ENCODE results near the gene RAPGEF5.

RAPGEF5 gene

DNA sequence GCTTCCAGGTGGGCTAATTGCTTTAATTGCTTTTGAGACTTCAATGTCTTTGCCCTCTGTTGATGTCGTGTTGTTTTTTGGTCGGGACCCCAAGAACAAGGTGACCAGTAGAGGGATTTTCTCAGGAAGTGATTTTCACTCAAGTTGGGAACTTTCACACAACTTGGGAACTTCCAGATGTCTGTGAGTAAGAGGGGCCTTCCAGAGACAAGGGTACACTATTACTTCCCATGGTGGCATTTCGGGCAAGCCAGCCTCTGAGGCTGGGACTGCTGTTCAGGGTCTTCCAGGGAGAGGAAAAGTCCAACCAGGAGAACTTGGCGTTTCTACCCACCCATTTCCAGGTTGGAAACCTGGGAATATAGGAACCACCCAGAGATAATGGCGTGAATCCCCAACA lies 241.3 kb downstream of the RAPGEF5 start:
- TF ChIP-seq EZH2phosphoT487 (IDR thresholded peaks at IDR 0.05; ENCODE audit: low read length) (no peak), EZH2 (optimal IDR thresholded peaks at IDR 0.05; ENCODE audit: low read depth, low read length) (no peak), CTCF (IDR thresholded peaks at IDR 0.05; ENCODE audit: low read length) (no peak)
- Histone ChIP-seq H3K4me3 (ENCODE audit: low read length) (no peak overlapping the region), H3K9ac (ENCODE audit: low read length) (no peak overlapping the region), H3K27me3 (replicated peaks; ENCODE audit: insufficient read depth, low read length) (no peaks in the 10 kb centered on the region), H3K9me3 (replicated peaks; ENCODE audit: insufficient read depth, low read length) (no peaks in the 10 kb centered on the region), H3K9me2 (replicated peaks; ENCODE audit: insufficient read depth, low read length) (no peaks in the 10 kb centered on the region), H3F3A (ENCODE audit: insufficient read depth, low read length) (no peaks in the 10 kb centered on the region), H3K4me1 (ENCODE audit: low read length) (no peaks in the 10 kb centered on the region), H3K27ac (ENCODE audit: low read length) (no peak overlapping the region), H2AFZ (ENCODE audit: low read length) (no peak overlapping the region), H3K36me3 (replicated peaks; ENCODE audit: insufficient read depth, low read length) (no peaks in the 10 kb centered on the region), H4K20me1 (ENCODE audit: insufficient read depth, low read length) (no peaks in the 10 kb centered on the region), H3K4me2 (ENCODE audit: low read depth, low read length) (no peak overlapping the region), H3K79me2 (ENCODE audit: low read length) (no peaks in the 10 kb centered on the region)
- no peak for DNase-seq

DNA sequence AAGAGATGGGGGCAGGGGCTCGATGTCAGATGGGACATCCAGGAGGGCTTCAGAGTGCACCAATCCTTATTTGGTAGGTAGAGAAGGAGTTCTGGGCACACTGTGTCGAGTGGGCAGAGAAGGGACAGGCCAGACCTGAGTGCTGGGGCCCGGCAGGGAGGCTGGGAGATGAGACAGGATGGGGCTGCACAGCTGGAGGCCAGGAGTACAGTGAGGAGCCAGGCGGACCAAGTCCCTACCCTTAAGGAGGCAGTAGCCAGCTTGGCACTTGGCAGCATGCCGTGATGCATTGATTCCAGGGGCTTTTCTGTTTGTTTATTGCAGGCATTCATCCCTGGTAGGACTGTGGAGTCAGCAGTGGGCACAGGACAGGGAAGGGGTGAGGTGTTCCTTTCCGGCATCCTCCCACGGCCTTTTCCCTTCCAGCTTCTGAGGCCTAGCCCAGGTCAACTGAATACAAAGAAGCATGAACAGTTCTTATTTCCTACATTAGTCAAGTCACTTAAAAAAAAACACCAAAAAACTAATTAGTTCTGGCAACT lies 242.4 kb downstream of the RAPGEF5 start:
- Histone ChIP-seq H3K4me3 (ENCODE audit: low read length) (no peak overlapping the region), H2AFZ (ENCODE audit: low read length) (no peak overlapping the region), H3K27me3 (replicated peaks; ENCODE audit: insufficient read depth, low read length) (no peaks in the 10 kb centered on the region), H3K9me2 (replicated peaks; ENCODE audit: insufficient read depth, low read length) (no peaks in the 10 kb centered on the region), H3K9me3 (replicated peaks; ENCODE audit: insufficient read depth, low read length) (no peaks in the 10 kb centered on the region), H4K20me1 (ENCODE audit: insufficient read depth, low read length) (no peaks in the 10 kb centered on the region), H3F3A (ENCODE audit: insufficient read depth, low read length) (no peaks in the 10 kb centered on the region), H3K4me2 (ENCODE audit: low read depth, low read length) (no peak overlapping the region), H3K4me1 (ENCODE audit: low read length) (no peaks in the 10 kb centered on the region), H3K27ac (ENCODE audit: low read length) (no peak overlapping the region), H3K36me3 (replicated peaks; ENCODE audit: insufficient read depth, low read length) (no peaks in the 10 kb centered on the region), H3K79me2 (ENCODE audit: low read length) (no peaks in the 10 kb centered on the region), H3K9ac (ENCODE audit: low read length) (no peak overlapping the region)
- DNase-seq = no peak
- no peak for TF ChIP-seq EZH2phosphoT487 (IDR thresholded peaks at IDR 0.05; ENCODE audit: low read length)
- TF ChIP-seq CTCF (IDR thresholded peaks at IDR 0.05; ENCODE audit: low read length) = no peak
- no peak for TF ChIP-seq EZH2 (optimal IDR thresholded peaks at IDR 0.05; ENCODE audit: low read depth, low read length)

DNA sequence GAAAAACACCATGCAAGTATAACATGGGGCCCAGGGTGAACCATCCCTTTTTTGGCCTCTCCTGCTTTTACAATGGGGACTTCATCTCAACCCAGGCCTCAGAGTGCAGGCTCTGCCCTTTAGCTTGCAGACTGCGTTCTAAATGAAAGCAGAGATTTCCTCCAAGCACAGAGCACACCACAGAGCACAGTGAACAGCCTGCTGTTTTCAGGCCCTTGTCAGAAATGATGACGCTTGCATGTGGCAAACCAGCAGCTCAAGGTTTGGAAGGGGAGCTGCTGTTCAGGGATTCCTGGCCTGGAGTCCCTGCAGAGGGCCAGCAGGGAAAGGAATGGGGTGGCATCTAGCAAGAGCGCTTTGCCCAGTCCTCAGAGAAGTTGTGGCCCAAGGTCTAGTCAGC lies 243.9 kb downstream of the RAPGEF5 start:
- H3K4me1 ChIP-seq (ENCODE audit: low read length) = no peaks in the 10 kb centered on the region
- H3K27ac ChIP-seq (ENCODE audit: low read length) = no peak overlapping the region
- TF ChIP-seq EZH2phosphoT487 (IDR thresholded peaks at IDR 0.05; ENCODE audit: low read length) = no peak
- TF ChIP-seq EZH2 (optimal IDR thresholded peaks at IDR 0.05; ENCODE audit: low read depth, low read length) = no peak
- no peak for TF ChIP-seq CTCF (IDR thresholded peaks at IDR 0.05; ENCODE audit: low read length)
- H3K27me3 ChIP-seq (replicated peaks; ENCODE audit: insufficient read depth, low read length) = no peaks in the 10 kb centered on the region
- no peak overlapping the region for H3K4me3 ChIP-seq (ENCODE audit: low read length)
- no peaks in the 10 kb centered on the region for H3F3A ChIP-seq (ENCODE audit: insufficient read depth, low read length)
- no peak overlapping the region for H2AFZ ChIP-seq (ENCODE audit: low read length)
- no peak overlapping the region for H3K4me2 ChIP-seq (ENCODE audit: low read depth, low read length)
- H3K36me3 ChIP-seq (replicated peaks; ENCODE audit: insufficient read depth, low read length) = no peaks in the 10 kb centered on the region
- no peaks in the 10 kb centered on the region for H3K9me2 ChIP-seq (replicated peaks; ENCODE audit: insufficient read depth, low read length)
- H3K9ac ChIP-seq (ENCODE audit: low read length) = no peak overlapping the region
- H3K79me2 ChIP-seq (ENCODE audit: low read length) = no peaks in the 10 kb centered on the region
- H3K9me3 ChIP-seq (replicated peaks; ENCODE audit: insufficient read depth, low read length) = no peaks in the 10 kb centered on the region
- no peak for DNase-seq
- H4K20me1 ChIP-seq (ENCODE audit: insufficient read depth, low read length) = no peaks in the 10 kb centered on the region
